ENCODE results near the gene TTLL4.

Gene TTLL4

GRCh38 chr2:218796691-218797090 is 86.1 kb downstream of the TTLL4 start:
- no CpG with 5 or more reads among the region's 4 CpGs for WGBS
- no peak for DNase-seq

GRCh38 chr2:218798767-218799504 is 88.3 kb downstream of the TTLL4 start:
- no peak overlapping the region for H2AFZ ChIP-seq (ENCODE audit: low read depth, low read length)
- H3K23ac ChIP-seq (ENCODE audit: low read length in 2 of 2), result no peak overlapping the region
- H3K27ac ChIP-seq (ENCODE audit: low read length, poor library complexity, severe bottlenecking), result no peak overlapping the region
- no peak overlapping the region for H3K4ac ChIP-seq (ENCODE audit: low read depth in 1 of 2, low read length in 2 of 2)
- no peak overlapping the region for H2AK5ac ChIP-seq (ENCODE audit: low read length, severe bottlenecking)
- H3K4me3 ChIP-seq (ENCODE audit: insufficient read depth in 1 of 2, low read depth in 1 of 2, low read length in 2 of 2), result no peak overlapping the region
- no peak overlapping the region for H2BK12ac ChIP-seq (ENCODE audit: low read length in 2 of 2)
- H3K9ac ChIP-seq (ENCODE audit: low read length), result no peak overlapping the region
- peaks cover 0 to 16% of the 10 kb centered on the region in 2 experiments for H3K27me3 ChIP-seq (ENCODE audit: control insufficient read depth in 1 of 2, insufficient read depth in 1 of 2, low read length in 2 of 2)
- no peak overlapping the region for H4K8ac ChIP-seq (ENCODE audit: low read length)
- 18% methylated on average over 9 of the region's 12 CpGs for WGBS
- no peaks in the 10 kb centered on the region for H3K4me1 ChIP-seq (ENCODE audit: control insufficient read depth, insufficient read depth, low read depth, low read length)
- no peak overlapping the region for H3K4me2 ChIP-seq (ENCODE audit: low read length, poor library complexity, severe bottlenecking)
- H4K91ac ChIP-seq (ENCODE audit: low read length), result no peak overlapping the region
- peaks cover under 1% of the 10 kb centered on the region for H3K9me3 ChIP-seq (ENCODE audit: control insufficient read depth, low read length)
- no peaks in the 10 kb centered on the region for H3K36me3 ChIP-seq (ENCODE audit: control insufficient read depth in 1 of 2, insufficient read depth in 2 of 2, low read depth in 1 of 2, low read length in 2 of 2)
- DNase-seq, result peak; percentile 8
- H3K14ac ChIP-seq (ENCODE audit: low read length in 2 of 2), result no peak overlapping the region
- H3K18ac ChIP-seq (ENCODE audit: low read depth in 1 of 2, low read length in 2 of 2), result peak overlapping the region in 1 of 2 experiments; percentile 12
- no peak overlapping the region for H2BK15ac ChIP-seq (ENCODE audit: low read depth, poor library complexity, severe bottlenecking)
- H2BK120ac ChIP-seq (ENCODE audit: low read depth, low read length), result peak overlapping the region; percentile 34
- no peak overlapping the region for H2BK5ac ChIP-seq (ENCODE audit: low read depth, low read length, poor library complexity, severe bottlenecking)
- H3K79me1 ChIP-seq (replicated peaks; ENCODE audit: low read length, poor library complexity, severe bottlenecking), result peaks cover 16% of the 10 kb centered on the region

More at GRCh38 chr2:218796691-218797090, 86.1 kb downstream of the TTLL4 start:
- no peak overlapping the region for H3K14ac ChIP-seq (ENCODE audit: low read length in 2 of 2)
- H4K91ac ChIP-seq (ENCODE audit: low read length), result no peak overlapping the region
- H3K23ac ChIP-seq (ENCODE audit: low read length in 2 of 2), result no peak overlapping the region
- no peak overlapping the region for H2AFZ ChIP-seq (ENCODE audit: low read depth, low read length)
- no peaks in the 10 kb centered on the region for H3K4me1 ChIP-seq (ENCODE audit: control insufficient read depth, insufficient read depth, low read depth, low read length)
- H2AK5ac ChIP-seq (ENCODE audit: low read length, severe bottlenecking), result no peak overlapping the region
- no peak overlapping the region for H3K27ac ChIP-seq (ENCODE audit: low read length, poor library complexity, severe bottlenecking)
- no peak overlapping the region for H4K8ac ChIP-seq (ENCODE audit: low read length)
- no peak overlapping the region for H3K9ac ChIP-seq (ENCODE audit: low read length)
- no peak overlapping the region for H3K4me3 ChIP-seq (ENCODE audit: insufficient read depth in 1 of 2, low read depth in 1 of 2, low read length in 2 of 2)
- no peak overlapping the region for H2BK120ac ChIP-seq (ENCODE audit: low read depth, low read length)
- H2BK5ac ChIP-seq (ENCODE audit: low read depth, low read length, poor library complexity, severe bottlenecking), result no peak overlapping the region
- H3K27me3 ChIP-seq (ENCODE audit: control insufficient read depth in 1 of 2, insufficient read depth in 1 of 2, low read length in 2 of 2), result peaks cover 0 to 11% of the 10 kb centered on the region in 2 experiments
- H3K18ac ChIP-seq (ENCODE audit: low read depth in 1 of 2, low read length in 2 of 2), result no peak overlapping the region
- H3K9me3 ChIP-seq (ENCODE audit: control insufficient read depth, low read length), result no peaks in the 10 kb centered on the region
- peaks cover 18% of the 10 kb centered on the region for H3K79me1 ChIP-seq (replicated peaks; ENCODE audit: low read length, poor library complexity, severe bottlenecking)
- no peak overlapping the region for H2BK12ac ChIP-seq (ENCODE audit: low read length in 2 of 2)
- no peaks in the 10 kb centered on the region for H3K36me3 ChIP-seq (ENCODE audit: control insufficient read depth in 1 of 2, insufficient read depth in 2 of 2, low read depth in 1 of 2, low read length in 2 of 2)
- no peak overlapping the region for H3K4me2 ChIP-seq (ENCODE audit: low read length, poor library complexity, severe bottlenecking)
- no peak overlapping the region for H2BK15ac ChIP-seq (ENCODE audit: low read depth, poor library complexity, severe bottlenecking)
- H3K4ac ChIP-seq (ENCODE audit: low read depth in 1 of 2, low read length in 2 of 2), result no peak overlapping the region

- H2BK5ac ChIP-seq (ENCODE audit: low read depth, low read length, poor library complexity, severe bottlenecking), result no peak overlapping the region
- H3K23ac ChIP-seq (ENCODE audit: low read length in 2 of 2), result no peak overlapping the region
- peaks cover 13% of the 10 kb centered on the region for H3K79me1 ChIP-seq (replicated peaks; ENCODE audit: low read length, poor library complexity, severe bottlenecking)
- H3K27me3 ChIP-seq (ENCODE audit: control insufficient read depth in 1 of 2, insufficient read depth in 1 of 2, low read length in 2 of 2), result peaks cover 0 to 24% of the 10 kb centered on the region in 2 experiments
- H3K14ac ChIP-seq (ENCODE audit: low read length in 2 of 2), result no peak overlapping the region
- H3K36me3 ChIP-seq (ENCODE audit: control insufficient read depth in 1 of 2, insufficient read depth in 2 of 2, low read depth in 1 of 2, low read length in 2 of 2), result no peaks in the 10 kb centered on the region
- H2AFZ ChIP-seq (ENCODE audit: low read depth, low read length), result no peak overlapping the region
- no peak overlapping the region for H2BK12ac ChIP-seq (ENCODE audit: low read length in 2 of 2)
- H2BK15ac ChIP-seq (ENCODE audit: low read depth, poor library complexity, severe bottlenecking), result no peak overlapping the region
- H3K9ac ChIP-seq (ENCODE audit: low read length), result no peak overlapping the region
- H3K9me3 ChIP-seq (ENCODE audit: control insufficient read depth, low read length), result peaks cover 10% of the 10 kb centered on the region
- H2BK120ac ChIP-seq (ENCODE audit: low read depth, low read length), result no peak overlapping the region
- H3K27ac ChIP-seq (ENCODE audit: low read length, poor library complexity, severe bottlenecking), result no peak overlapping the region
- no peak overlapping the region for H3K4ac ChIP-seq (ENCODE audit: low read depth in 1 of 2, low read length in 2 of 2)
- H4K8ac ChIP-seq (ENCODE audit: low read length), result no peak overlapping the region
- WGBS, result 69% methylated on average over 4 of the region's 6 CpGs
- H3K4me2 ChIP-seq (ENCODE audit: low read length, poor library complexity, severe bottlenecking), result no peak overlapping the region
- no peaks in the 10 kb centered on the region for H3K4me1 ChIP-seq (ENCODE audit: control insufficient read depth, insufficient read depth, low read depth, low read length)
- H2AK5ac ChIP-seq (ENCODE audit: low read length, severe bottlenecking), result no peak overlapping the region
- no peak overlapping the region for H3K18ac ChIP-seq (ENCODE audit: low read depth in 1 of 2, low read length in 2 of 2)
- no peak overlapping the region for H3K4me3 ChIP-seq (ENCODE audit: insufficient read depth in 1 of 2, low read depth in 1 of 2, low read length in 2 of 2)
- no peak overlapping the region for H4K91ac ChIP-seq (ENCODE audit: low read length)
- DNase-seq, result no peak
Measured at GRCh38 chr2:218799990-218800389, 89.4 kb downstream of the TTLL4 start.

- Histone ChIP-seq H2BK15ac (ENCODE audit: low read depth, poor library complexity, severe bottlenecking) (no peak overlapping the region), H2AK5ac (ENCODE audit: low read length, severe bottlenecking) (no peak overlapping the region), H2AFZ (ENCODE audit: low read depth, low read length) (no peak overlapping the region), H2BK12ac (ENCODE audit: low read length in 2 of 2) (no peak overlapping the region), H3K79me1 (replicated peaks; ENCODE audit: low read length, poor library complexity, severe bottlenecking) (peaks cover 12% of the 10 kb centered on the region), H3K27ac (ENCODE audit: low read length, poor library complexity, severe bottlenecking) (no peak overlapping the region), H3K4me3 (ENCODE audit: insufficient read depth in 1 of 2, low read depth in 1 of 2, low read length in 2 of 2) (no peak overlapping the region), H4K8ac (ENCODE audit: low read length) (no peak overlapping the region), H3K9me3 (ENCODE audit: control insufficient read depth, low read length) (peaks cover 10% of the 10 kb centered on the region), H3K4ac (ENCODE audit: low read depth in 1 of 2, low read length in 2 of 2) (no peak overlapping the region), H4K91ac (ENCODE audit: low read length) (no peak overlapping the region), H3K4me1 (ENCODE audit: control insufficient read depth, insufficient read depth, low read depth, low read length) (peaks cover under 1% of the 10 kb centered on the region), H3K18ac (ENCODE audit: low read depth in 1 of 2, low read length in 2 of 2) (no peak overlapping the region), H3K36me3 (ENCODE audit: control insufficient read depth in 1 of 2, insufficient read depth in 2 of 2, low read depth in 1 of 2, low read length in 2 of 2) (no peaks in the 10 kb centered on the region), H3K4me2 (ENCODE audit: low read length, poor library complexity, severe bottlenecking) (no peak overlapping the region), H3K14ac (ENCODE audit: low read length in 2 of 2) (no peak overlapping the region), H3K27me3 (ENCODE audit: control insufficient read depth in 1 of 2, insufficient read depth in 1 of 2, low read length in 2 of 2) (peaks cover 0 to 26% of the 10 kb centered on the region in 2 experiments), H2BK120ac (ENCODE audit: low read depth, low read length) (no peak overlapping the region), H2BK5ac (ENCODE audit: low read depth, low read length, poor library complexity, severe bottlenecking) (no peak overlapping the region), H3K9ac (ENCODE audit: low read length) (no peak overlapping the region), H3K23ac (ENCODE audit: low read length in 2 of 2) (no peak overlapping the region)
- 0% methylated on average over 3 of the region's 4 CpGs for WGBS
- peak; percentile 31 for DNase-seq
Measured at GRCh38 chr2:218802386-218802994, 91.9 kb downstream of the TTLL4 start.
